Kidney tubule cell (primary cell): ENCODE results near the gene DIPK1B.

ENCODE experiments used
- DNase-seq: peaks from one replicate; pipeline ENCODE4 v3.0.0-alpha.2; 2018; ENCODE audit warnings: low spot score

Gene DIPK1B

GRCh38 chr9:136769710-136770191 is 57.4 kb downstream of the DIPK1B start:
- DNase-seq = no peak

DNA sequence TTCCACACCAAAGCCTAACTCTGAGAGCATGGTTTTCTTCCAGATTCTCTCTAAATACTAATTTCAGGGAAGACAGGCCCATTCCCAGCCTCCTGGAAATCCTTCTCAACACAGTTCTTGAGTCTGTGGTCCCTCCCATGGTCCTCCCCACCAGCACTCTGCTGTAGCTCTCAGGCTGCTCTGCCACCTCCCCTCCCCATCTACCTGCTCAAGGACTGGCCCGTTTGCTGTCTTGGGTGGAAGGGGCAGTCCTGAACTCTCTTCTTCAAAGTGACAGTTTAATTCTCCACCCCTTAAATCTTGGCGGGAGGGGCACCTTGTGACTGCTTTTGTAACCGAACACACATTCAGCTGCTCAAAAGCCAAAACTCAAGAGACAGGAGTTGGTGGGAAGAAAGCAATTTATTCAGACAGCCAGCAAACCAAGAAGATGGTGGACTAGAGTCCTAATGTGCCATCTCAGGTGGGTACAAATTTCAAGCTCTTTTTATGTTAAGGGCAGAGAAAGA is 59.6 kb downstream of the DIPK1B start:
- no peak for DNase-seq

DNA sequence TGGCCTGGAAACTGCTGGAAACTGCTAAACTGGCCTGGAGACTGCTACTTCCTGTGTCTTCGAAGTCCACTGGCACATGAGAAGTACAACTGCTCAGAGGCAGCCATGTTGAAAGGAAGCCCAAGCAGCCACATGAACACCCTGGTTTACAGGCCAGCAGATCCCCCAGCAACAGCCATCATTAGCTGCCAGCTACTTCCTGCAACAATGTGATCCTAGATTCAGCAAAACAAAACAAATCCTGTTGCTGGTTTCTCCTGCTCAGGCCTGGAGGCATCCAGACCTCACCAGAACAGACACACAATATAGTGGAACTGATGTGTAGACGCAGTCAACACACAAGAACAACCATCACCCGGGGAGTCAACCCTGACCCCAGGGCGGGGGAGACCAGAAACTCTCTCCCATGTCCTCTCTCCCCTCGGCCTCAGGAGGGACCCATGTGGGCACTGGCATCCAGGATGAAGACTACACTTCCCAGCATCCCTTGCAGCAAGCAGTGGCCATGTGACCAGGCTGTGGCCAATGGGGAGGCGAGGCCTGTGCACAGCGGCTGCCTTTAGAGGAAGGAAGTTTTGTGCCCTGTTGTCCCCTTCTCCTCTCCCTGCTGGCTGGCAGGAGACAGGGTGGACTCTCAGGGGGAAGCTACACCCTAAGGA is 61.1 kb downstream of the DIPK1B start:
- DNase-seq = no peak
